GM21423 (cell line): ENCODE results near the gene FHOD1.

Experiments used
- ATAC-seq: cut with Tn5 transposase; IDR thresholded peaks from one replicate; pipeline ENCODE4 v1.9.1; 2021; ENCODE audit warnings: mild to moderate bottlenecking, moderate library complexity; ENCODE audit not compliant: unreplicated experiment

Gene FHOD1

DNA sequence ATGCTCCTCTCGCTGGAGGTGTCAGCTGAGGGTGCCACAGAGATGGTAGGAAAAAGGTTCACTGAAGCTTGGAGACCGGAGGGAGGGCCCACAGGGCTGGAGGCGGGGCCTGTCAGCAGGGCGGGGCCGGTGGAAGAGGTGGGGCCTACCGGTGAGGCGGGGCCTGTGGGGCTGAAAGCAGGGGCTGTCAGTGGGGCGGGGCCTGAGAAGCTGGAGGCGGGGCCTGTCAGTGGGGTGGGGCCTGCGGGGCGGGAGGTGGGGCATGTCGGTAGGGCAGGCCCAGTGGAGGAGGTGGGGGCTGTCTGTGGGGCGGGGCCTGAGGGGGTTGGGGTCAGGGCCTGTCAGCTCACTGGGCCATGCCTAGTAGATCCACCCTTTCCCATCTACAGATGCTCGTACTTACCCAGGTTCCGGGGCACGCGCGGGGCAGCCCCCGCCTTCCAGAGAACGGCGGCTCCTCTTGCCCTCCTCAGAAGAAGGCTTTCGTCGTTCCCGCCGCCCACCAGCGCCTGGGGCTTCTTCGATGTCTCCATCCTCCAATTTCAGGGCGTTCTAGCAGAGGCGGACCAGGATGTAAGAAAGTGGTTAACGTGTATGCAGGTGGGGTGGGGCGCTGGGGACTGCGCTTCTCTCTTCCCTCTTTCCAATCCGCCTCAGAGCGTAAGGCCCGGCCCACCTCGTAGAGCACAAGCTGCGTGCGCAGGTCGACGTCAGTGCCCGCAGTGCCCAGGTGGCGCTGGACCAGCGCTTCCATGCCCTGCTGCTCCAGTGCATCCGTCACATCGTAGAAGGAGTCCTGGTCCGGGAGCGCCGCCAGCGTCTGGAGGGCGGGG is 10.5 kb downstream of the FHOD1 start:
- ATAC-seq: no peak

DNA sequence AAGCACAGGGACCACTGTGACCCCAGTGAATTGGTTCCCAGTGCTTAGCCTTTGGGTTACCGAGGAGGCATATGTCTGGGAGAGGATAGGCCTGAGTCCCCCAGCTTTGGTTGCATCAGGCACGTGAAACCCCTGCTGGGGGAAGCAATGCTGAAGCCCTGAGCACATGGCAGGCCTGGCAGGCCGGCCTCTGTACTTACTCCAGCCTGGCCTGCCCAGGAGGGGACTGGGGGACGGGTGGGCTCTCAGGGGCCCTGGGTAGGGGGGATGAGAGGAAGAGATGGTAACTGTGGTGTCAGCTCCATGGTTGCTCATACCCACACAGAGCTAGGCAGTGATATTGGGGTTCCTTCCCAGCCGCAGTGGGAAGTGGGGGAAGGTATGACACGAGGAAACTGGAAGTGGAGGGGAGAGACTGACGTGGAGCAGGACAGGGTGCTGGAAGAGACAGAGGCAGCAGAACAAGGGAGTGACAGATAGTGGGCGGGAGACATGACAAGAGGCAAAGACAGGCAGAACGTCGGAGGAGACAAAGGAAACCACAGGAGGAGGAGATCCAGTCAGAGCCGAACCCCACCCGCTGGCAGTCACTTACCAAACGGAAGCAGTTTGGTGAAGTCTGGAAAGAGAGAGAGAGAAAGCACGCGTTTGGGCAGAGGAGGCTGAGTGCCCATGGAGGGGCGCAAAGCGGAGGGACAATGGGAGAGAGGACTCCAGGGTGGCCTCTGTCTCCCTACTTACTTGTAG is 11.3 kb downstream of the FHOD1 start:
- no peak for ATAC-seq

DNA sequence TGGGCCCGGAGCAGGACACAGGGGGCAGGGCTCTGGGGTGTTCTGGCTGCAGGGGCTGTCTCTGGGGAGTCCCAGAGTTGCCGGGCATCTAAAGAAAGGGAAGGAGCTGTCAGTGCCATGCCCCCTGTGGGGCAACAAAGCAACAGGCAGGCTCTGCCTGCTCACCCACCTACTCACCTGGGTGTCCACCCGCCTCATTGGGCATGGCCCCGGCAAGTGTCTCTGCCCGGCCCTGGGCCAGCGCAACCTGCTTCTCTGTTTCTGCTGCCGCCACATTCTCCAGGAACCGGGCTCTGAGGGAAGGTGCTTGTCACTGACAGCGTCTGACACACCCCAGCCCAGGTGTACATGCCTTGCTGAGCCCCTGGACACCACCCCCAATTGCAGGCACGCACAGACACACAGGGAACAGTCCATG is 13.1 kb downstream of the FHOD1 start:
- no peak for ATAC-seq

DNA sequence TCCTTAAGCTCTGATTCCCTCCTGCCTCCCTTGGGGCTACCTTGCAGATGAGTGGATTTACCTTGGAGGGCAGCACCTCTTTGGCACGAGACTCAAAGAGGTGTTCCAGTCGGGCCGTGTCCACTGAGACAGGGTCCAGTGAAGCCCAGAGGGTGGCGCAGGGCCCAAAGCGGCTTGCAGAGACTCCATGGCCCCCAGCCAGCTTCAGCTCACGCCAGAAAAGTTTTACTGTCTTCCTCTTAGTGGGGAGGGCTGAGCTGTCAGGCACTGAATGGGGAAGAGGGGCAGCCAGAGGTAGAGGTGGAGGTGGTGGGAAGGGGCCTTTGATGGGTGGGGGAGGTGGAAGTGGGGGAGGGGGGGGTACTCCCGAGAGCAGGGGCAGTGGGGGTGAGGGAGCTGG is 13.7 kb downstream of the FHOD1 start:
- no peak for ATAC-seq

DNA sequence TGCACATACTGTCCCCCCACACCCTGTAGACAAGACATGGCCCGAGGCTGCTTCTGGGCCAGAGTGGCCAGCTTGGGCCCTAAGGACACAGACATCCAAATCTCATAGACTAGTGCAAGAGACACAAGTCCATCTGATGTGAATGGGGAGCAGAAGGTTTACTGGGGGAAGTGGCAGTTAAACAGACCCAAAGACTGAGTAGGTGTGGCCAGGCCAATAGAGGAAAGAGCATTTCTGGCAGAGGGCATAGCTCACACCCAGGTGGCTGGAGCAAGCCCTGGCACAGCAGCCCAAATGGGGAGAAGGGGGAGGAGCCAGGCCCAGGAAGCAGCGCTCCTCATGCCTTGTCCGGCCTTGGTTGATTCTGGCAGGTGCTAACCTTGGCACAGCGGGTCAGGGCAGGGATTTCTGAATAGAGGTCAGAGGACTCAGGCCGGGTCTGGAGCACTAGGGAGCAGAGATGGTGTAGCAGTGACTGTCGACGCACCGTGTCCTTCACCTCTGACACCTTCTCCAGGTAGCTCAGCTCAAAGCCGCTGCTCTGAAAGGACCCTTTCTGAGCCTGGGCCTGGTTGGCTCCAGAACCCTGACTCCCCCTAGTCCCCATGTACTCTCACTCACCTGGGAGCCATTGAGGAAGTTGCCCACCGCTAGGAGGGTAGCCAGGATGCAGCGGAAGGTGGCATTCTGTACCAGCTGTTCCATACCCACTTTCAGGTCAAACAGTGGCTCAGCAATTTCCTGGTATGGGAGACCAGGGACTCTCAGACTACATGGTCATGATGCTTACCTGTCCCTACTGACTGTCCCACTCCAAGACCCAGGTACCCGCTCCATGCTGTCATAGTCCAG is 16.2 kb downstream of the FHOD1 start:
- no peak for ATAC-seq

DNA sequence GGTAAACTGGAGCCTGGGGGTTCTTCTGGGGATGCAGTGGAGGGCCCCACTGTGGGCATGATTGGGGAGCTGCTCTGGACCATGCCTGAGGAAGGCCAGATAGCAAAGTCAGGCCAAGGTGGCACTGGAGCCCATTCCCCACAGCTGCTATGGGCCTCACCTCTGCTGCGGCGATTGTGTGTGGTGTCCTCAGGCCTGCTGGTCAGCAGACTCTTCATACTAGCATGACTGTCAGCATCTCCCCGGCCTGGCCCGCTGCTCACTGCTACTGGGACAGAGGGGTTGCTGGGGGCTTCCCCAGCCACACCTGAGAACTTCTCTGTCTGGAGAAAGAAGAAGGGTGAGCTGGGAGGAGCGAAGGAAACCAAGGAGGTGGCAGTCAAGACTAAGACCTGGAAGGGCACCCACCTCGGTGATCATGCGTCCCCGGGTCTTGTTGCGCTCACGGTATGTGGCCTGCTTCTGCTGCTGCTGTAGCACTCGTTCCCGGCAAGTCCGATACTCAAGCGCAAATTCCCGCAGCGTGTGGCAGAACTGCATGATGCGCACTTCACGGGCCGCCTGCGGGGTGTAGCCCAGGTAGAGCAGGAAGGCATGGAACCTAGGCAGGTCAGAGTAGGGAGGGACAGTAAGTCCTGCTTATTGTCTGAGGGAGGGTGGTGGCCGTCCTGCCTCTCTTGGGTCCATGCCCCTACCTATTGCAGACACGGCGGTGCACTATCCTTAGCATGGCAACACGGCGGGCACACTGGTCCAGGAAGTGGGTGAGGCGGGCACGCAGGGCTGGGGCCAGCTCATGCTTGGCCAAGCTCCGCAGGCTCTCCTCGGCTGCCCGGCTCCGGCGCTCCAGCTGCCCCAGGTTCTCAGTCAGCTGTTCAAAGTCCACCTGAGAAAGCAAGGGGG is 17.1 kb downstream of the FHOD1 start:
- no peak for ATAC-seq

DNA sequence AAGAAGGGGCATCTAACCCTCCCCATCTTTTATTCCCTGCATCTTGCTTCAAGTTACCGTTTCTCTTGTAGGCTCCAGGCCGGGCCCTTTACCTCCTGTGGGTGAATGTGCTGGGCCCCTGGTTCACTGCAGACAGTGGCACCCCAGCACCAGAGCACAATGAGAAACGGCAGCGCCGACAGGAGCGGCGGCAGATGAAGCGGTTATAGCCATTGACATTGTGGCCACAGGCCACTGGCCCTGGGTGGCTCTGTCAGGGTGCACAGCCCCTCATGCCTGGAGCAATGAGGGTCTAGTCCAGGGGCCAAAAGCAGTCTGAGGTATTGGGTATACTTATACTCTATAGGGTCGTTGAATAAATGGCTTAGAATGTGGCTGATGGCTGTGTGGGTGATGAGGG is 18.4 kb downstream of the FHOD1 start:
- no peak for ATAC-seq

DNA sequence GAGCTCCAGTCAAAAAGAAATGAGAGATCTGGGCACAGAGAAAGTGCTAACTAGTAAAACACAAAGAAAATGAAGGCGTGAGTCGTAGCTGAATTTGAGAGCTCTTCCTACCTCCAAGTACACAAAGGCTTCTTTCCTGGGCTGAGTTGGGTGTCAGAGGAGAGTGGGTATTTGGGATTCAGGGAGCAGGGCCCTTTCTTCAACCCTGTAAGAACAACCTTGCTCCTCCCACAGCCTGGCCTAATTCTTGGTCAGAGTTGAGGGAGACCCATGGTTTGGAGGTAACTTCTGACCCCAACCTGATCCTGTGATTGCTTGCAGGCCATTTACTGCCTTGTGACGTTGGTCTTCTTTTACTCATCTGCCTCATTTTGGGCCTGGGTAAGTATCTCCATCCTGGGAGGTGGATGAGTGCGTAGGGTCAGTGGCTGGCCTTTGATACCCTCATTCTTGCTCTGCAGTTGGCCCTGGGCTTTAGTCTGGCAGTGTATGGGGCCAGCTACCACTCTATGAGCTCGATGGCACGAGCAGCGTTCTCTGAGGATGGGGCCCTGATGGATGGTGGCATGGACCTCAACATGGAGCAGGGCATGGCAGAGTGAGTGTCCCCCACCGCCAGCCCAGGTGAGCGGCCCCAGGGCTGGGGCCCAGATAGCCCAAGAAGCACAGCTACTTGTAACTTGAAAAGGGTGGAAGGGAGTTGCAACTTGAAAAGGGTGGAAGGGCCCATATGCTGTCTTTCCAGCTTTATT is 19.1 kb downstream of the FHOD1 start:
- ATAC-seq: no peak

DNA sequence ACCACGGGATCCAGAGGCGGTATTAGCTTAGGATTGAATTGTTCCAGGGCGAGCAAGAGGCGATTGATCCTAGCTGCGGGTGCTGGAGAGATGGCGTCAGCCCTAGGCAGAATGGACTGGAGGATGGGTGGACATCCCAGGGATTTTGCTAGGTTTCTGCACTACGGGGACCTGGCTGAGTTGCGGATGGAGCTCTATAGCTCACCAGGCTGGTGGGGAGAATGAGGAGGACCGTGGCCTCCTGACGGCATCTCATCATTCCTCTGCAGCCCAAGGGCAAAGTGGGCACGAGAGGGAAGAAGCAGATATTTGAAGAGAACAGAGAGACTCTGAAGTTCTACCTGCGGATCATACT is 19.7 kb downstream of the FHOD1 start:
- no peak for ATAC-seq

DNA sequence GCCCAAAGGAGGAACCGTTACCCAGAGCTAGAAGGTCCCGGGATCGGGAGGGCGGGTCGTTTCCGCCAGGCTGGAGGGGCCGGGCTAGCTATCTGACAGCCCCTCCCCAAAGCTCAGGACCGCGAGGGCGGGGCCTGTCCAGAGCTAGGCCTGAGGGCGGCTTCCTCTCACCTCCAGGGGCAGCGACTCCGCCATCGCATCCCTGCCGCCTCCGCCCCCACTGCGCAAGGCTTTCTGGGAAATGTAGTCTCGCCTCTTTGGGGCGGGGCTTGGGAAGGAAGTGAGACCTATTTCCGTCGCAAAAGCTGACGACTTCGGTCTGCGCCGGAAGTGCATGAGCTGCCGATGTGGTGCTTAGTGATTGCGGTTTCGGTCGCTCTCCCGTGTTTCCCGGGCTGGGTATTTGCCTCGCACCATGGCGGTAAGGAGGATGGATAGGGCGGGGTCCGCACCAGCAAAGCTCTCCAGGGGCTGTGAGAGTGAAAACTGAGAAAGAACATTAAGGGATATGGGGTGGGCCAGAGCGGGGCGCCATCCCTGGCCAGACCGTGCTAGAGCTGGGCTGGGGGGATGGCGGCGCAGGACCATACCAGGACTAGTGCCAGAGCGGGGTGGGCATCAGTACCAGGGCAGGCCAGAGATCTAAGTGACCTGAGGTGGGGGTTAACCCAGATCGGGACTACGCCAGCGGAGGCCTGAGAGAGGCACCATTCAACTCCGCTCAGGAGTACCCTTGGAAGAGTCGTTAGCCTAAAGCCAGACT is 20.3 kb downstream of the FHOD1 start, which contains the start of gene TMEM208:
TMEM208 (plus strand) TSS at position 327 of the 763 bp plus-strand sequence; CDS start at position 416, 89 bp downstream.
- peak; percentile 94 for ATAC-seq

DNA sequence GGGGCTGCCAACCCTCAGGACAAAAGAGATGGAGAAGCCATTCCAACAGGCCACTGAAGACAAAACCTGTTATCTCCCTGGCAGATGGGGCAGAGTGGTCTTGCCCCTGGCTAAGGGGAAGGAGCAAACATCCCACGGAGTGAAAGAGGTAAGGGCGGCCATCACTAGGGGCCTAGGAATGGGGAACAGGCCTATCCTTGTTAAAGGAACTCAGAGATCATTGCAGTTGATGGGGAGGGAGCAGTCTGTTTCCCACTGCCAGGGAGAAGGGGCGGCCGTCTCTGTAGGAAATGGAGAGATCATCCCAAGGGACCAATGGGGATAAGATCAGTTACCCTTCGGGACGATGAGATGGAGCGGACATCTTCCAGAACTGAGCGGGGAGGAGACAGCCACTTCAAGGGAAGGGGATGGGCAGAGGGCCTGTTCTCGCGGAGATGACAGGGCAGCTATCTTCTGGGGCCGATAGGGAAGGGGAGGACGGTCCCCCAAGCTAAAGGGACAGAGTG is 20.9 kb downstream of the FHOD1 start:
- ATAC-seq: no peak

DNA sequence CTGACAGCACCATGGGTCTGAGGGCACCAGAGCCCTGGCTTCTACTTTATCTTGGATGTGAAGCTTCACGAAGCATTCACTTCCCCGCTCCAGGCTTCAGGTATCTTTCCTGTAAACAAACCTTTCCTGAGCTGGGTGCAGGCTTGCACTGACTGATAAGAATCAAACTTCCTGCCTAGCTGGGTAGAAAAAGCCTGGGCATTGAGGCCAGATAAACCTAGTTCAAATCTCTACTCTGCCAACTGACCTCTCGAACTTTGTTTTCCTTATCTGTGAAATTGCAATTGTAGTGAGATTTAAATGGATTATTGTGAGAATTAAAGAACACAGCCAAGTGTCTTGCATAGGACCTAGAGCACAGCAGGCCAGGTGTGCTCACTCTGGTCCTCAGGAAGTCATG is 23.3 kb downstream of the FHOD1 start:
- ATAC-seq: no peak

DNA sequence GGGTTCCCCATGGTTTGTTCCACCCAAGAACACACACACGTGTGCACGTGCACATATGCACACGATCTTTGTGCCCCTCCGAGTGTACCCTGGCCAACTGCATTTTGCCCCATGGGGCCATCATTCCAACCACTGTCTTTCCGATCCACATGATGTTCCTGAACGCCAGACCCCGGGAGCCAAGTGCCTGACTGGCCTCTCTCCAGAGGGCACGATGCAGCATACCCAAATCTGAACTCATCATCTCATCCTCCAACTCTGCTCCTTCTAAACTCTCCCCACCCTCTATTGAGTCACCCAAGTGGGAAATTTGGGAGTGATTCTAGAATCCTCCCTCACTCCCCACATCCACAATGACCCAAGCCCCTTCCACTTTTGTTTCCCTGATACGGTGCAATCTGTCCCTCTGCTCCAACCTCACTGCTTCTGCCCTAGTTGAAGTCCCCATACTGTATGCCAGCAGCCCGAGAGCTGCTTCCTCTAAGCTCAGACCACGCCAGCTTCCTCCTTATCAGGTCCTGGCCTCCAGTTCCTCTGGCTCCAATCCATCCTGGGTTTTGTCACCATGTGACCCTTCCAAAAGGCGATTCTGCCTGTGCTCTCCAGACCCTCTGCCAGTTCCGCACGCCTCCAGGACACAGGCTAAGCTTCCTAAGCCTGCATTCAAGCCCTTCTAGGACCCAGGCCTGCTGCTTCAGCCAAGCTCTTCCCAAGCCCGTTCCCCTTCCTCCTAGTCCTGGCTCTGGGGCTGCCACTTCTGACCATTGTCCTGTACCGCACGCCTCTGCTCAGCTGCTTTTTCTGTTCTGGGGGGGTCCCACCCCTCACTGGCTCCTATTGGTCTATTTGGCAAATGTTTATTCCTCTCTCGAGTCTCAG is 30.4 kb downstream of the FHOD1 start:
- ATAC-seq: no peak

DNA sequence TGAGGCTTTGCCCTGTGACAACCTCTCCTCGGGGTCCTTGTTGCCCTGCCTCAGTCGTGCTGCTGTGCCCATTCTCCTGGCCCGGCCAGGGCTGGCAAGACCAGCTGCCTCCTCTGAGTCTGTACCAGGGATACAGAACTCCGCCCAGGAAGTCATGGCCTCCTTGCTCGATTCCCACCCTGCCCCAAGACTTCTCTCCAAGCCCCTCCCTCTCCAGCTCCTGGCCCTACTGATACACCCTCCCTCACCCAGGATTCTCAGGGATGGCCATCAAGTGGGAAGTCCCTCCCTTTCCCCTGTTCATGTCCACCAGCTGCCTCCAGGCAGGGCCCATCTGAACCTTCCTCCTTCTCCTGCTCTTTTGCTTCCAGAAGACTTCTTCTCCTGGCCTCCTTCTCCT is 31.6 kb downstream of the FHOD1 start:
- no peak for ATAC-seq

DNA sequence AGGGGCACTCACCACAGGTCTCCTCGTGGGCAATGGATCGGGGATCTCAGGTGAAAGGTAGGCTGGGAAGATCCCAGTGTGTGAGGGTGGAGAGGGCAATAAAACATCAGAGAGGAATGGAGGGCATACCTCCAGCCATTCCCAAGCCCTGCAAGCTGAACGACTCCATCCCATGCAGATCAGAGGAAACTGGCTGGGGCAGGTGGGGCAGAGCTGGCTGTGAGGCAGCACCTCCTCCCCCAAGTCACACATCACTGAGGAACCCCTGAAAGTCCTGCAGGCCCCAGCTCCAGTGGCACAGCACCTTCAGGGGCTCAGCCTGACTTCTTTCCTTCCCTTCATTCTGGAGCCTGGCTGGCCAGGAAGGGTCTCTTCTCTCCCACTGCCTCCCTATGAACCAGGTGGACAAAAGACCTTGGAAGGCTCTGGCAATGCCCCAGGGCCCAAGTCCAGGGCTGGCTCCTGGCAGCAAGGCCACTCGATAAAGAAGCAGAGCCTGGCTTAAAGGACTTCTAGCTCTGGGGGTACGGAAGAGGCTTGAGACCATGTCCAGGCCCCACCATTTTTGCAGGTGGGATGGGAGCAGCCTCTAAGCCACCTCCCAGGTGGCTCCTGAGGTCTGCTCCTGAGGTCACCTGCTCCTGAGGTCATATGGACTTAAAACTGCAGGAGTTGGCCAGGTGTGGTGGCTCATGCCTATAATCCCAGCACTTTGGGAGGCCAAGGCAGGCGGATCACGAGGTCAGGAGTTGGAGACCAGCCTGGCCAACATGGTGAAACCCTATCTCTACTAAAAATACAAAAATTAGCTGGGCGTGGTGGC is 33.9 kb downstream of the FHOD1 start:
- ATAC-seq: no peak

DNA sequence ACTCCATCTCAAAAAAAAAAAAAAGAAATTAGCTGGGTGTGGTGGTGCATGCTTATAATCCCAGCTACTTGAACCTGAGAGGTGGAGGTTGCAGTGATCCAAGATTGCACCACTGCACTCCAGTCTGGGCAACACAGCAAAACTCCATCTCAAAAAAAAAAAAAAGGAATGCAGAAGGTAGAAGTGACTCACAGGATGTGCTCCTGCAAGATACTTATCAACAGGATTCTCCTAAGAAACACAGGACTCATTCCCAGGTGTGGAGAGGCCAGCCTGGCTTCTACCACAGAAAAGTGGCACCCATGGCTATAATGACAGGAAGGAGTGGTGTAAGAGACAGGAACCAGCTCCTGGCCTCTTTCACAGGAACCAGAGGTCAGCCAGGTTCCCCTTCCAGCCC is 34.5 kb downstream of the FHOD1 start:
- no peak for ATAC-seq

DNA sequence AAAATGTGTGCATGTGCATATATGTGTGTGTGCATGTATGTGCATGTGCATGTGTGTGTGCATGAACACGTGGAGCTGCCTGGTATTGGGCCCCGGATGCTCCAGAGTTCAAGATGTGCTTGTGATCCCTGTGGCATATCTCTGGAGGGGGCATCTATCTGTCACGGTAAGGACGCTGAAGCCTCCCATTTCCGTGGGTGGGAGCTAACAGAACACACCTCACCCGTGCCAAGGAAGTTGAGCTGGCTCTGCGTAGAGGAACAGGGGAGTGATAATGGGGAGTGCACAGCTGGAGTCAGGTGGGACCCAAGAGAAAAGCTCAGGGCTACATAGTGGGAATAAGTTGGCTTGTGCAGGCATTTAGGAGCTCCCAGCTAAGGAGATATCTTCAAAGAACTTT is 35.6 kb downstream of the FHOD1 start:
- no peak for ATAC-seq
